Left cardiac atrium (tissue), 4 donors: ENCODE results near the gene EBI3. TPM values are rescaled to one million over a fixed set of nuclear protein-coding genes. Genes with fewer than 3 reads are reported as not detected.
"Not testable (repeated sequence)": the region's sequence is repeated elsewhere in the genome, so short reads cannot be mapped to it uniquely, and the experiment has no call there.

Source experiments
- ATAC-seq, 2 donors: fragments of 200-7000 bp; cut with Tn5 transposase; one replicate each; pipeline ENCODE4 v1.9.1; 2020; ENCODE audit warnings: mild to moderate bottlenecking in 2 of 2, moderate library complexity in 2 of 2
- DNase-seq: peaks from one replicate; pipeline ENCODE4 v3.0.0-alpha.2; 2020
- intact Hi-C, 2 donors: fragments of 100-400 bp; cut with DNase I; formaldehyde crosslinking; loops; one replicate each; pipeline versions ENCODE4 v1.14.1 to v1.15.1; 2022 to 2023
- total RNA-seq, 2 donors: library from RNA; stranded (reverse); fragmentation: NEBNext Ultra II Directional; extraction: Animal tissue kit (Norgen Biotek cat#: 25700); gene quantifications; one replicate each; pipeline ENCODE4 v1.2.1, GENCODE V29; 2021
- donor health status: DM: no; HTN: yes; CAD: no.
- donor health status: DM: no; HTN: yes; CAD: no; lungs with severe emphysema.
- donor health status: DM: yes; HTN: yes; CAD: no.
- donor health status: Dilated cardiomyopathy.

Gene EBI3
- total RNA-seq, 2 donors from 2014 or later, result 1.2 TPM

DNA sequence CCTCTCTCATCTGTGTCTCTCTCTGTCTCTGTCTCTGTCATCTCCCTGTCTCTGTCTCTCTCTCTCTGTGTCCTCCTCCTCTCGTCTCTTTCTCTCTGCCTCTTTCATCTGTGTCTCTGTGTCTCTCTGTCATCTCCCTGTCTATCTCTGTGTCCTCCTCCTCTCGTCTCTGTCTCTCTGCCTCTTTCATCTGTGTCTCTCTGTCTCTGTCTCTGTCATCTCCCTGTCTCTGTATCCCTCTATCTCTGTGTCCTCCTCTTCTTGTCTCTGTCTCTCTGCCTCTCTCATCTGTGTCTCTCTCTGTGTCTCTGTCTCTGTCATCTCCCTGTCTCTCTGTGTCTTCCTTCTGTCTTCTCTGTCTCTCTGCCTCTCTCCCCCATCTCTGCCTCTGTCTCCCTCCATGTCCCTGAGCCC, 551 bp upstream of the EBI3 start:
- DNase-seq (no peak), ATAC-seq (no peak)
- intact Hi-C loops, result no loop called here

GRCh38 chr19:4230237-4230636, 914 bp downstream of the EBI3 start:
- intact Hi-C loops, DNase-seq, ATAC-seq: not testable (repeated sequence)

- intact Hi-C loops, ATAC-seq, DNase-seq: not testable (repeated sequence)
These were observed 2.2 kb downstream of the EBI3 start for GRCh38 chr19:4231521-4231920.

GRCh38 chr19:4232139-4232538, 2.8 kb downstream of the EBI3 start:
- ATAC-seq, intact Hi-C loops, DNase-seq: not testable (repeated sequence)

- ATAC-seq, result no peak
- intact Hi-C loops, result no loop called here
- no peak for DNase-seq
These were observed 3.4 kb downstream of the EBI3 start for GRCh38 chr19:4232614-4233281.

- intact Hi-C loops, result no loop called here
- ATAC-seq (peak in 1 of 2 donors; percentile 33), DNase-seq (peak; percentile 41)
These were observed 4.0 kb downstream of the EBI3 start for GRCh38 chr19:4233282-4233853.

GRCh38 chr19:4234142-4234861, 5.0 kb downstream of the EBI3 start:
- intact Hi-C loops, result no loop called here
- DNase-seq (no peak), ATAC-seq (no peak)

DNA sequence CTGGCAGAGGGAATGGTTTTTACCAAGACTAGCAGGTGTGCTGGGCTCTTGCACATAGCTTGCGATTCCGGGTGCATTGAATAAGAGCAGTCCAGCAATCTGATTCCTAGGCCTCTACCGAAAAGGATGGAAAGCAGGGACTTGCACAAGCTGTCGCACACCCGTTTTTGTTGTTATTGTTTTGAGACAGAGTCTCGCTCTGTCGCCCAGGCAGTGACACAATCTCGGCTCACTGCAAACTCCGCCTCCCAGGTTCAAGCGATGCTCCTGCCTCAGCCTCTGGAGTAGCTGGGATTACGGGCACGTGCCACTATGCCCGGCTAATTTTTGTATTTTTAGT, 5.5 kb downstream of the EBI3 start:
- intact Hi-C loops, result no loop called here
- ATAC-seq, result no peak
- no peak for DNase-seq

- ATAC-seq, intact Hi-C loops: not testable (repeated sequence)
These were observed 8.2 kb downstream of the EBI3 start for GRCh38 chr19:4237510-4237909.

GRCh38 chr19:4238831-4239230, 9.5 kb downstream of the EBI3 start:
- intact Hi-C loops, result no loop called here
- no peak for ATAC-seq
- DNase-seq, result no peak

More at GRCh38 chr19:4237510-4237909, 8.2 kb downstream of the EBI3 start:
- DNase-seq, result not testable (repeated sequence)

- ATAC-seq (no peak), DNase-seq (no peak)
- intact Hi-C loops, result no loop called here
These were observed 12.6 kb downstream of the EBI3 start for GRCh38 chr19:4241824-4242430.

GRCh38 chr19:4245938-4246337, 16.6 kb downstream of the EBI3 start:
- DNase-seq, ATAC-seq, intact Hi-C loops: not testable (repeated sequence)

GRCh38 chr19:4246767-4247593, 17.7 kb downstream of the EBI3 start, which contains the start of gene YJU2:
YJU2 (plus strand) TSS chr19:4247080; CDS start chr19:4247147, 67 bp downstream.
- DNase-seq, result peak; percentile 99
- intact Hi-C loops, result no loop called here
- peak; percentile 99 for ATAC-seq

DNA sequence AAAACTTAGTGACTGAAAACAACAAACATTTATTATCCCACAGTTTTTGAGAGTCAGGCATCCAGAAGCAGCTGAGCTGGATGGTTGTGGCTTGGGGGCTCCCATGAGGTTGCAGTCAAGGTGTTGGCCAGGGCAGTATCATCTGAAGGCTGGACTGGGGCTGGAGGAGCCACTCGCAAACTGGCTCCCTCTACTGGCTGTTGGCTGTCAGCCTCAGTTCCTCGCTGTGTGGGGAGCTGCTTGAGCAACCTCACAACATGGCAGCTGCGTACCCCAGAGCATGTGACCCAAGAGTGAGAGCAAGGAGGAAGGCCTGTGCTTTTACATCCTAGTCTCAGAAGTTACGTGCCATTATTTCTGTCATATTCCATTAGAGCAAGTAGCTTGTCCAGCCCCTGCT, 27.2 kb downstream of the EBI3 start:
- no peak for ATAC-seq
- no peak for DNase-seq
- intact Hi-C loops, result no loop called here

GRCh38 chr19:4257025-4257424, 27.7 kb downstream of the EBI3 start:
- ATAC-seq, result no peak
- intact Hi-C loops, result no loop called here
- no peak for DNase-seq

DNA sequence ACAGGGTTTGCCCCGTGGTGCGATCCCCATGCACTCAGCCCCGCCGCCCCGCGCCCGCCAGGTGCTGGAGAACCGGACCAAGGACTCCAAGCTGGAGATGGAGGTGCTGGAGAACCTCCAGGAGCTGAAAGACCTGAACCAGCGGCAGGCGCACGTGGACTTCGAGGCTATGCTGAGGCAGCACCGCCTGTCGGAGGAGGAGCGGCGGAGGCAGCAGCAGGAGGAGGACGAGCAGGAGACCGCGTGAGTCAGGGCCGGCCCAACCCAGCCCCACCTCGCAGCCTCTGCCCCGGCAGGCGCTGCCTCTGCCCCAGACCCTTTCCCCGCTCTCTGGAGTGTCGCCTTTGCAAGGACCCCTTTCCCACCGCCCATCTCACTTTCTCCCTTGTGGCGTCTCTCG, 28.9 kb downstream of the EBI3 start:
- DNase-seq (no peak), ATAC-seq (no peak)
- intact Hi-C loops, result no loop called here

- intact Hi-C loops, result loop anchor here in 1 of 2 donors (10.0 kb wide), 1 partner anchor 264 kb away; no protein-coding TSS in a partner anchor
- DNase-seq, result no peak
- ATAC-seq, result peak in 1 of 2 donors; percentile 16
These were observed 31.4 kb downstream of the EBI3 start for GRCh38 chr19:4260613-4261191.

DNA sequence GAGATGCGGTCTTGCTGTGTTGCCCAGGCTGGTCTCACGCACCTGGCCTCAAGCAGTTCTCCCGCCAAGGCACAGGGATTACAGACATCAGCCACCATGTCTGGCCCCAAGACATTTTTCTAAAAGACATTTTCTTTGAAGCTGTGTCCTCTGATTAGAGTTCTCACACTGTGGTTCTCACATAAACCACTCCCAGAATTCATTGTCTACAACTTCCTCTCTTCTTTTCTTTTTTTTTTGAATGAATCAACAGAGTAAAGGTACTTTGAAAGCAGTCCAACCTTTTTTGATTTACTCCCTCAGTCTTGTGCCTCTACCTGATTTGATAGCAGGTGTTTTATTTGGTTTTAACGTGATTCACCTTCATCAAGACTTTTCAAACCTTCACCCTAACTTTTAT, 35.5 kb downstream of the EBI3 start:
- no peak for ATAC-seq
- DNase-seq, result no peak
- intact Hi-C loops, result loop anchor here (5.0 to 10.0 kb wide), 2 partner anchors 87 to 260 kb away; no protein-coding TSS in a partner anchor
